WTC11 (cell line): ENCODE data around the gene P2RY6. TPM values are rescaled to one million over a fixed set of nuclear protein-coding genes. Genes with fewer than 3 reads are reported as not detected.

Experiments used
- ATAC-seq: fragments of 200-7000 bp; cut with Tn5 transposase; 2 replicates; pipeline ENCODE4 v1.10.0; 2021; ENCODE audit warnings: mild to moderate bottlenecking, moderate library complexity
- CTCF ChIA-PET: fragments of 300-600 bp; sonication (Branson Sonifier 250); formaldehyde crosslinking; loops from one replicate; lab custom pipeline; 2021; ENCODE audit warnings: antibody characterized with exemption; lab: Charles Lee
- POLR2A ChIA-PET: fragments of 350-600 bp; sonication (Branson Sonifier 250); formaldehyde crosslinking; loops from one replicate; lab custom pipeline; 2021; ENCODE audit warnings: antibody characterized with exemption; lab: Charles Lee
- DNase-seq: peaks from one replicate; pipeline ENCODE4 v3.0.0; 2021; ENCODE audit warnings: low spot score
- H3K27ac Mint-ChIP-seq: 2 replicates; pipeline ENCODE4 v1.8.0; 2021; ENCODE audit warnings: mixed read lengths
- H3K27me3 Mint-ChIP-seq: 2 replicates; pipeline ENCODE4 v1.8.0; 2021; ENCODE audit warnings: low read depth, mild to moderate bottlenecking, moderate library complexity, mixed read lengths
- H3K36me3 Mint-ChIP-seq: 2 replicates; pipeline ENCODE4 v1.8.0; 2021; ENCODE audit warnings: mixed read lengths
- H3K4me1 Mint-ChIP-seq: 2 replicates; pipeline ENCODE4 v1.8.0; 2022; ENCODE audit warnings: mixed read lengths
- H3K4me3 Mint-ChIP-seq: 2 replicates; pipeline ENCODE4 v1.8.0; 2021; ENCODE audit warnings: mild to moderate bottlenecking, moderate library complexity, mixed read lengths
- H3K9me3 Mint-ChIP-seq: 2 replicates; pipeline ENCODE4 v1.8.0; 2021; ENCODE audit warnings: mixed read lengths
- EMX1 ChIP-seq: fragments of 250-450 bp; sonication (Bioruptor Pico); IDR thresholded peaks from 2 replicates; pipeline ENCODE4 v1.8.0; 2021; ENCODE audit warnings: mild to moderate bottlenecking
- FOXJ3 ChIP-seq: sonication (generic); formaldehyde crosslinking; IDR thresholded peaks from 2 replicates; pipeline ENCODE4 v1.9.0; 2021; ENCODE audit warnings: missing genetic modification reagents, mild to moderate bottlenecking, borderline replicate concordance
- GABPB1 ChIP-seq: sonication (generic); formaldehyde crosslinking; IDR thresholded peaks from 2 replicates; pipeline ENCODE4 v1.8.1; 2023; ENCODE audit warnings: mild to moderate bottlenecking, missing genetic modification reagents
- JUN ChIP-seq: sonication (generic); formaldehyde crosslinking; IDR thresholded peaks from 2 replicates; pipeline ENCODE4 v1.8.0; 2023; ENCODE audit warnings: mild to moderate bottlenecking, missing genetic modification reagents
- NFE2L1 ChIP-seq: sonication (generic); formaldehyde crosslinking; IDR thresholded peaks from 2 replicates; pipeline ENCODE4 v1.8.1; 2023; ENCODE audit warnings: missing genetic modification reagents
- NR3C1 ChIP-seq: sonication (generic); formaldehyde crosslinking; conservative IDR thresholded peaks from 2 replicates; pipeline ENCODE4 v1.8.1; 2023; ENCODE audit warnings: low read depth, mild to moderate bottlenecking, missing genetic modification reagents
- RORB ChIP-seq: fragments of 250-450 bp; sonication (Bioruptor Pico); IDR thresholded peaks from 2 replicates; pipeline ENCODE4 v1.9.0; 2021; ENCODE audit warnings: mild to moderate bottlenecking
- SP1 ChIP-seq: sonication (generic); formaldehyde crosslinking; conservative IDR thresholded peaks from 2 replicates; pipeline ENCODE4 v1.8.1; 2022; ENCODE audit warnings: missing genetic modification reagents
- TEAD4 ChIP-seq: sonication (generic); formaldehyde crosslinking; IDR thresholded peaks from 2 replicates; pipeline ENCODE4 v1.8.0; 2022; ENCODE audit warnings: mild to moderate bottlenecking, missing genetic modification reagents
- ZNF263 ChIP-seq: sonication (generic); formaldehyde crosslinking; IDR thresholded peaks from 2 replicates; pipeline ENCODE4 v1.8.1; 2022; ENCODE audit warnings: low read depth, mild to moderate bottlenecking, moderate library complexity, missing genetic modification reagents
- total RNA-seq: library from RNA; stranded (reverse); gene quantifications from 3 replicates; pipeline ENCODE4 v1.2.3, GENCODE V29; 2021
- TF ChIP-seq, protein P1 (sequence below): sonication (generic); formaldehyde crosslinking; IDR thresholded peaks from 2 replicates; pipeline ENCODE4 v1.8.0; 2022; ENCODE audit warnings: mild to moderate bottlenecking, missing genetic modification reagents
- TF ChIP-seq, protein P2 (sequence below): sonication (generic); formaldehyde crosslinking; conservative IDR thresholded peaks from 2 replicates; pipeline ENCODE4 v1.8.1; 2023; ENCODE audit warnings: mild to moderate bottlenecking, low read depth, missing genetic modification reagents, moderate library complexity
- TF ChIP-seq, protein P3 (sequence below): sonication (generic); formaldehyde crosslinking; IDR thresholded peaks from 2 replicates; pipeline ENCODE4 v1.8.1; 2023; ENCODE audit warnings: mild to moderate bottlenecking, moderate library complexity, missing genetic modification reagents
- TF ChIP-seq, protein P4 (sequence below): sonication (generic); formaldehyde crosslinking; IDR thresholded peaks from 2 replicates; pipeline ENCODE4 v1.8.0; 2022; ENCODE audit warnings: mild to moderate bottlenecking, missing genetic modification reagents
- TF ChIP-seq, protein P5 (sequence below): sonication (generic); formaldehyde crosslinking; IDR thresholded peaks from 2 replicates; pipeline ENCODE4 v1.8.1; 2023; ENCODE audit warnings: mild to moderate bottlenecking, missing genetic modification reagents
- TF ChIP-seq, protein P6 (sequence below): sonication (generic); formaldehyde crosslinking; IDR thresholded peaks from 2 replicates; pipeline ENCODE4 v1.8.0; 2023; ENCODE audit warnings: missing genetic modification reagents, mild to moderate bottlenecking, borderline replicate concordance
- TF ChIP-seq, protein P7 (sequence below): sonication (generic); formaldehyde crosslinking; IDR thresholded peaks from 2 replicates; pipeline ENCODE4 v1.8.1; 2022; ENCODE audit warnings: mild to moderate bottlenecking, missing genetic modification reagents, moderate library complexity, borderline replicate concordance
- TF ChIP-seq, protein P8 (sequence below): sonication (generic); formaldehyde crosslinking; IDR thresholded peaks from 2 replicates; pipeline ENCODE4 v1.8.0; 2022; ENCODE audit warnings: mild to moderate bottlenecking, missing genetic modification reagents

P2RY6 gene
- total RNA-seq, 1 experiment from 2014 or later = not detected

DNA sequence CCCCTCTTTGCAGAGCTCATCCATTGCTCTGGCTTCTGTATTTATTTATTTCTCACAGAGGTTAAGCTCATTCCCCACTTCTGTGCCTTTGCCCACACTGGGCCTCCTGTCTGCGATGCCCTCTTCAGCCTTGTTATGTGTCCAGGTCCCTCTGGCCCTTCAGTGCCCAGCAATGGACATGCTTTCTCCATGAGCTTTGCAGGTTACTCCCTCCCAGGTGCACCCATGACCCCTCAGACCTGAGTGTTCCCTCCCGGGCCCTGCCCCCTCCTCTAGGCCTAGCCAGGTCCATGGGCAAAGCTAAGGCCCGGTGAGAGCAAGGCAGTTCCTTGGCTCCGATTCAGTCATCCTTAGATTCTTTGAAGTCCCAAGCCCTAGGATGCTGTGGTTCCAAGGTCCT is 18.4 kb downstream of the P2RY6 start (continued):
- TF ChIP-seq, protein P1, sequence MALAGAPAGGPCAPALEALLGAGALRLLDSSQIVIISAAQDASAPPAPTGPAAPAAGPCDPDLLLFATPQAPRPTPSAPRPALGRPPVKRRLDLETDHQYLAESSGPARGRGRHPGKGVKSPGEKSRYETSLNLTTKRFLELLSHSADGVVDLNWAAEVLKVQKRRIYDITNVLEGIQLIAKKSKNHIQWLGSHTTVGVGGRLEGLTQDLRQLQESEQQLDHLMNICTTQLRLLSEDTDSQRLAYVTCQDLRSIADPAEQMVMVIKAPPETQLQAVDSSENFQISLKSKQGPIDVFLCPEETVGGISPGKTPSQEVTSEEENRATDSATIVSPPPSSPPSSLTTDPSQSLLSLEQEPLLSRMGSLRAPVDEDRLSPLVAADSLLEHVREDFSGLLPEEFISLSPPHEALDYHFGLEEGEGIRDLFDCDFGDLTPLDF (CRISPR knock-in tag) = no peak
- TF ChIP-seq FOXJ3 (CRISPR knock-in tag) = no peak
- TF ChIP-seq, protein P2, sequence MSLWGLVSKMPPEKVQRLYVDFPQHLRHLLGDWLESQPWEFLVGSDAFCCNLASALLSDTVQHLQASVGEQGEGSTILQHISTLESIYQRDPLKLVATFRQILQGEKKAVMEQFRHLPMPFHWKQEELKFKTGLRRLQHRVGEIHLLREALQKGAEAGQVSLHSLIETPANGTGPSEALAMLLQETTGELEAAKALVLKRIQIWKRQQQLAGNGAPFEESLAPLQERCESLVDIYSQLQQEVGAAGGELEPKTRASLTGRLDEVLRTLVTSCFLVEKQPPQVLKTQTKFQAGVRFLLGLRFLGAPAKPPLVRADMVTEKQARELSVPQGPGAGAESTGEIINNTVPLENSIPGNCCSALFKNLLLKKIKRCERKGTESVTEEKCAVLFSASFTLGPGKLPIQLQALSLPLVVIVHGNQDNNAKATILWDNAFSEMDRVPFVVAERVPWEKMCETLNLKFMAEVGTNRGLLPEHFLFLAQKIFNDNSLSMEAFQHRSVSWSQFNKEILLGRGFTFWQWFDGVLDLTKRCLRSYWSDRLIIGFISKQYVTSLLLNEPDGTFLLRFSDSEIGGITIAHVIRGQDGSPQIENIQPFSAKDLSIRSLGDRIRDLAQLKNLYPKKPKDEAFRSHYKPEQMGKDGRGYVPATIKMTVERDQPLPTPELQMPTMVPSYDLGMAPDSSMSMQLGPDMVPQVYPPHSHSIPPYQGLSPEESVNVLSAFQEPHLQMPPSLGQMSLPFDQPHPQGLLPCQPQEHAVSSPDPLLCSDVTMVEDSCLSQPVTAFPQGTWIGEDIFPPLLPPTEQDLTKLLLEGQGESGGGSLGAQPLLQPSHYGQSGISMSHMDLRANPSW (CRISPR knock-in tag) = no peak
- TF ChIP-seq, protein P3, sequence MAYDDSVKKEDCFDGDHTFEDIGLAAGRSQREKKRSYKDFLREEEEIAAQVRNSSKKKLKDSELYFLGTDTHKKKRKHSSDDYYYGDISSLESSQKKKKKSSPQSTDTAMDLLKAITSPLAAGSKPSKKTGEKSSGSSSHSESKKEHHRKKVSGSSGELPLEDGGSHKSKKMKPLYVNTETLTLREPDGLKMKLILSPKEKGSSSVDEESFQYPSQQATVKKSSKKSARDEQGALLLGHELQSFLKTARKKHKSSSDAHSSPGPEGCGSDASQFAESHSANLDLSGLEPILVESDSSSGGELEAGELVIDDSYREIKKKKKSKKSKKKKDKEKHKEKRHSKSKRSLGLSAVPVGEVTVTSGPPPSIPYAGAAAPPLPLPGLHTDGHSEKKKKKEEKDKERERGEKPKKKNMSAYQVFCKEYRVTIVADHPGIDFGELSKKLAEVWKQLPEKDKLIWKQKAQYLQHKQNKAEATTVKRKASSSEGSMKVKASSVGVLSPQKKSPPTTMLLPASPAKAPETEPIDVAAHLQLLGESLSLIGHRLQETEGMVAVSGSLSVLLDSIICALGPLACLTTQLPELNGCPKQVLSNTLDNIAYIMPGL (CRISPR knock-in tag) = no peak

DNA sequence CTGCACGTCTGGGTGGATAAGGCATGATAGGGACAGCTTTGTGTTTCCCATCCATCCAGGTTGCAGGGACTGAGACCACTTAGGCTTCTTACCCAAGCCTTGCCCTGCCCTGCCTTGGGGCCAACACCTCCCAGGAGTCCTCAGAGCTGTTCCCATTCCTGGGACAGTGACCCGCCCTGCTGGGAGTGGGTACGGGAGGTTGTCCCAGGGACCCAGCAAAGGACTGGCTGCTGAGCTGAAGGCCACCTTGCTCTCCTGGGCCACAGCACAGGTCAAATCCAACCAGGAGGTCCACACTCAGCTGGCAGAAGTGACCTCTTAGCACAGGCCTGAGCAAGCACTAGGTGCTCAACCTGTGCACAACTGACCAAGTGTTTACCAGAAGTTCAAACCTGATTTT is 19.1 kb downstream of the P2RY6 start:
- H3K27ac Mint-ChIP-seq = no peak overlapping the region
- no peak overlapping the region for H3K4me3 Mint-ChIP-seq
- no peaks in the 10 kb centered on the region for H3K9me3 Mint-ChIP-seq
- DNase-seq = no peak
- CTCF ChIA-PET = interaction anchor here (0.9 to 5.6 kb wide), 13 partner anchors 10 to 102 kb away, joined by 3 to 49 read pairs (median 6); no protein-coding TSS in a partner anchor
- H3K4me1 Mint-ChIP-seq = peaks cover 16% of the 10 kb centered on the region
- no peaks in the 10 kb centered on the region for H3K36me3 Mint-ChIP-seq
- ATAC-seq = no peak
- POLR2A ChIA-PET = no interaction called here
- peaks cover 13% of the 10 kb centered on the region for H3K27me3 Mint-ChIP-seq
- TF ChIP-seq, protein P4, sequence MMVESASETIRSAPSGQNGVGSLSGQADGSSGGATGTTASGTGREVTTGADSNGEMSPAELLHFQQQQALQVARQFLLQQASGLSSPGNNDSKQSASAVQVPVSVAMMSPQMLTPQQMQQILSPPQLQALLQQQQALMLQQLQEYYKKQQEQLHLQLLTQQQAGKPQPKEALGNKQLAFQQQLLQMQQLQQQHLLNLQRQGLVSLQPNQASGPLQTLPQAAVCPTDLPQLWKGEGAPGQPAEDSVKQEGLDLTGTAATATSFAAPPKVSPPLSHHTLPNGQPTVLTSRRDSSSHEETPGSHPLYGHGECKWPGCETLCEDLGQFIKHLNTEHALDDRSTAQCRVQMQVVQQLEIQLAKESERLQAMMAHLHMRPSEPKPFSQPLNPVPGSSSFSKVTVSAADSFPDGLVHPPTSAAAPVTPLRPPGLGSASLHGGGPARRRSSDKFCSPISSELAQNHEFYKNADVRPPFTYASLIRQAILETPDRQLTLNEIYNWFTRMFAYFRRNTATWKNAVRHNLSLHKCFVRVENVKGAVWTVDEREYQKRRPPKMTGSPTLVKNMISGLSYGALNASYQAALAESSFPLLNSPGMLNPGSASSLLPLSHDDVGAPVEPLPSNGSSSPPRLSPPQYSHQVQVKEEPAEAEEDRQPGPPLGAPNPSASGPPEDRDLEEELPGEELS = no peak
- TF ChIP-seq NFE2L1 (no peak), GABPB1 (CRISPR knock-in tag) (no peak), RORB (no peak), NR3C1 (CRISPR knock-in tag) (no peak), EMX1 (CRISPR knock-in tag) (no peak), JUN (CRISPR knock-in tag) (no peak), ZNF263 (CRISPR knock-in tag) (no peak), SP1 (CRISPR knock-in tag) (no peak), TEAD4 (CRISPR knock-in tag) (no peak)
- TF ChIP-seq, protein P5, sequence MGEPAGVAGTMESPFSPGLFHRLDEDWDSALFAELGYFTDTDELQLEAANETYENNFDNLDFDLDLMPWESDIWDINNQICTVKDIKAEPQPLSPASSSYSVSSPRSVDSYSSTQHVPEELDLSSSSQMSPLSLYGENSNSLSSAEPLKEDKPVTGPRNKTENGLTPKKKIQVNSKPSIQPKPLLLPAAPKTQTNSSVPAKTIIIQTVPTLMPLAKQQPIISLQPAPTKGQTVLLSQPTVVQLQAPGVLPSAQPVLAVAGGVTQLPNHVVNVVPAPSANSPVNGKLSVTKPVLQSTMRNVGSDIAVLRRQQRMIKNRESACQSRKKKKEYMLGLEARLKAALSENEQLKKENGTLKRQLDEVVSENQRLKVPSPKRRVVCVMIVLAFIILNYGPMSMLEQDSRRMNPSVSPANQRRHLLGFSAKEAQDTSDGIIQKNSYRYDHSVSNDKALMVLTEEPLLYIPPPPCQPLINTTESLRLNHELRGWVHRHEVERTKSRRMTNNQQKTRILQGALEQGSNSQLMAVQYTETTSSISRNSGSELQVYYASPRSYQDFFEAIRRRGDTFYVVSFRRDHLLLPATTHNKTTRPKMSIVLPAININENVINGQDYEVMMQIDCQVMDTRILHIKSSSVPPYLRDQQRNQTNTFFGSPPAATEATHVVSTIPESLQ (CRISPR knock-in tag) = no peak
- TF ChIP-seq, protein P6, sequence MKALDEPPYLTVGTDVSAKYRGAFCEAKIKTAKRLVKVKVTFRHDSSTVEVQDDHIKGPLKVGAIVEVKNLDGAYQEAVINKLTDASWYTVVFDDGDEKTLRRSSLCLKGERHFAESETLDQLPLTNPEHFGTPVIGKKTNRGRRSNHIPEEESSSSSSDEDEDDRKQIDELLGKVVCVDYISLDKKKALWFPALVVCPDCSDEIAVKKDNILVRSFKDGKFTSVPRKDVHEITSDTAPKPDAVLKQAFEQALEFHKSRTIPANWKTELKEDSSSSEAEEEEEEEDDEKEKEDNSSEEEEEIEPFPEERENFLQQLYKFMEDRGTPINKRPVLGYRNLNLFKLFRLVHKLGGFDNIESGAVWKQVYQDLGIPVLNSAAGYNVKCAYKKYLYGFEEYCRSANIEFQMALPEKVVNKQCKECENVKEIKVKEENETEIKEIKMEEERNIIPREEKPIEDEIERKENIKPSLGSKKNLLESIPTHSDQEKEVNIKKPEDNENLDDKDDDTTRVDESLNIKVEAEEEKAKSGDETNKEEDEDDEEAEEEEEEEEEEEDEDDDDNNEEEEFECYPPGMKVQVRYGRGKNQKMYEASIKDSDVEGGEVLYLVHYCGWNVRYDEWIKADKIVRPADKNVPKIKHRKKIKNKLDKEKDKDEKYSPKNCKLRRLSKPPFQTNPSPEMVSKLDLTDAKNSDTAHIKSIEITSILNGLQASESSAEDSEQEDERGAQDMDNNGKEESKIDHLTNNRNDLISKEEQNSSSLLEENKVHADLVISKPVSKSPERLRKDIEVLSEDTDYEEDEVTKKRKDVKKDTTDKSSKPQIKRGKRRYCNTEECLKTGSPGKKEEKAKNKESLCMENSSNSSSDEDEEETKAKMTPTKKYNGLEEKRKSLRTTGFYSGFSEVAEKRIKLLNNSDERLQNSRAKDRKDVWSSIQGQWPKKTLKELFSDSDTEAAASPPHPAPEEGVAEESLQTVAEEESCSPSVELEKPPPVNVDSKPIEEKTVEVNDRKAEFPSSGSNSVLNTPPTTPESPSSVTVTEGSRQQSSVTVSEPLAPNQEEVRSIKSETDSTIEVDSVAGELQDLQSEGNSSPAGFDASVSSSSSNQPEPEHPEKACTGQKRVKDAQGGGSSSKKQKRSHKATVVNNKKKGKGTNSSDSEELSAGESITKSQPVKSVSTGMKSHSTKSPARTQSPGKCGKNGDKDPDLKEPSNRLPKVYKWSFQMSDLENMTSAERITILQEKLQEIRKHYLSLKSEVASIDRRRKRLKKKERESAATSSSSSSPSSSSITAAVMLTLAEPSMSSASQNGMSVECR = no peak
- TF ChIP-seq, protein P7, sequence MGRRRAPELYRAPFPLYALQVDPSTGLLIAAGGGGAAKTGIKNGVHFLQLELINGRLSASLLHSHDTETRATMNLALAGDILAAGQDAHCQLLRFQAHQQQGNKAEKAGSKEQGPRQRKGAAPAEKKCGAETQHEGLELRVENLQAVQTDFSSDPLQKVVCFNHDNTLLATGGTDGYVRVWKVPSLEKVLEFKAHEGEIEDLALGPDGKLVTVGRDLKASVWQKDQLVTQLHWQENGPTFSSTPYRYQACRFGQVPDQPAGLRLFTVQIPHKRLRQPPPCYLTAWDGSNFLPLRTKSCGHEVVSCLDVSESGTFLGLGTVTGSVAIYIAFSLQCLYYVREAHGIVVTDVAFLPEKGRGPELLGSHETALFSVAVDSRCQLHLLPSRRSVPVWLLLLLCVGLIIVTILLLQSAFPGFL (CRISPR knock-in tag) = no peak
- TF ChIP-seq, protein P8, sequence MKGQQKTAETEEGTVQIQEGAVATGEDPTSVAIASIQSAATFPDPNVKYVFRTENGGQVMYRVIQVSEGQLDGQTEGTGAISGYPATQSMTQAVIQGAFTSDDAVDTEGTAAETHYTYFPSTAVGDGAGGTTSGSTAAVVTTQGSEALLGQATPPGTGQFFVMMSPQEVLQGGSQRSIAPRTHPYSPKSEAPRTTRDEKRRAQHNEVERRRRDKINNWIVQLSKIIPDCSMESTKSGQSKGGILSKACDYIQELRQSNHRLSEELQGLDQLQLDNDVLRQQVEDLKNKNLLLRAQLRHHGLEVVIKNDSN (CRISPR knock-in tag) = no peak
